GM12878 (cell line): ENCODE measurements around the gene CHCHD2.

ENCODE experiments used
- ATF2 ChIP-seq: IDR thresholded peaks from 2 replicates; pipeline ENCODE4 v1.6.1; 2012; ENCODE audit warnings: low read length, inconsistent platforms
- ATF7 ChIP-seq: fragments of 450-650 bp; IDR thresholded peaks from 2 replicates; pipeline ENCODE4 v1.6.1; 2016; ENCODE audit warnings: low read depth, mild to moderate bottlenecking
- CTCF ChIP-seq, 3 experiments: IDR thresholded peaks in 2 of 3; conservative IDR thresholded peaks in 1 of 3; 2 replicates each; pipeline ENCODE4 v1.5.1; 2011; ENCODE audit warnings: low read depth in 3 of 3, low read length in 3 of 3, mild to moderate bottlenecking in 3 of 3, control low read depth in 2 of 3, moderate library complexity in 2 of 3, inconsistent platforms in 1 of 3, mixed read lengths in 1 of 3; ENCODE audit not compliant: control insufficient read depth in 2 of 3, insufficient read depth in 1 of 3; ENCODE audit errors: extremely low read depth in 1 of 3
- CUX1 ChIP-seq: IDR thresholded peaks from 2 replicates; pipeline ENCODE4 v1.6.1; 2012; ENCODE audit warnings: improper control_type of control experiment, low read depth, low read length; ENCODE audit not compliant: insufficient replicate concordance
- EP300 ChIP-seq, 2 experiments: fragments of 150-350 bp in 1 of 2; IDR thresholded peaks; 2 replicates each; pipeline ENCODE4 v1.6.1; 2011 to 2012; ENCODE audit warnings: low read depth in 2 of 2, low read length in 2 of 2, borderline replicate concordance in 1 of 2, improper control_type of control experiment in 1 of 2, inconsistent platforms in 1 of 2; ENCODE audit not compliant: control insufficient read depth in 1 of 2
- FOS ChIP-seq: IDR thresholded peaks from 3 replicates; pipeline ENCODE4 v1.6.1; 2011; ENCODE audit warnings: borderline replicate concordance; ENCODE audit not compliant: insufficient read length; ENCODE audit errors: extremely low read depth
- JUNB ChIP-seq: IDR thresholded peaks from 2 replicates; pipeline ENCODE4 v1.6.1; 2016; ENCODE audit warnings: antibody characterized with exemption, mild to moderate bottlenecking
- KDM1A ChIP-seq: fragments of 200-600 bp; sonication (generic); IDR thresholded peaks from 2 replicates; pipeline ENCODE4 v1.6.1; 2016; ENCODE audit warnings: borderline replicate concordance
- POLR2A ChIP-seq: IDR thresholded peaks from 2 replicates; pipeline ENCODE4 v1.6.1; 2011; ENCODE audit warnings: low read depth, mild to moderate bottlenecking, low read length
- POLR2AphosphoS5 ChIP-seq: IDR thresholded peaks from 2 replicates; pipeline ENCODE4 v1.6.1; 2011; ENCODE audit warnings: mild to moderate bottlenecking, low read length, inconsistent platforms
- SIN3A ChIP-seq: IDR thresholded peaks from 2 replicates; pipeline ENCODE4 v1.6.1; 2012; ENCODE audit warnings: low read depth, low read length, improper control_type of control experiment
- ZBTB33 ChIP-seq: fragments of 450-650 bp; IDR thresholded peaks from 2 replicates; pipeline ENCODE4 v1.6.1; 2017; ENCODE audit warnings: mild to moderate bottlenecking
- ZNF274 ChIP-seq: IDR thresholded peaks from one replicate; pipeline ENCODE4 v1.8.0; 2011; ENCODE audit not compliant: insufficient read length, insufficient read depth

GRCh38 chr7:56107954-56108258, 1.6 kb upstream of the CHCHD2 start:
- TF ChIP-seq KDM1A (no peak), CTCF (IDR thresholded peaks at IDR 0.05 in 2 of 3, conservative IDR thresholded peaks at IDR 0.05 in 1 of 3; ENCODE audit: control insufficient read depth in 2 of 3, extremely low read depth in 1 of 3, insufficient read depth in 1 of 3, low read depth in 3 of 3, low read length in 3 of 3) (no peak), FOS (no peak), POLR2A (no peak), EP300 (IDR thresholded peaks at IDR 0.05; ENCODE audit: borderline replicate concordance in 1 of 2, control insufficient read depth in 1 of 2, low read depth in 2 of 2, low read length in 2 of 2) (no peak), JUNB (no peak), ZNF274 (no peak), POLR2AphosphoS5 (no peak), ZBTB33 (no peak), SIN3A (no peak), ATF7 (no peak), CUX1 (no peak), ATF2 (no peak)
